SK-N-SH (cell line): ENCODE data around the gene VSIG10.

ENCODE experiments used
- CTCF ChIP-seq: fragments of 200-600 bp; sonication (generic); IDR thresholded peaks from 2 replicates; pipeline ENCODE4 v1.6.1; 2017; ENCODE audit warnings: antibody characterized with exemption, mild to moderate bottlenecking, moderate library complexity
- GATA2 ChIP-seq: sonication (generic); formaldehyde crosslinking; IDR thresholded peaks from 2 replicates; pipeline ENCODE4 v1.5.0; 2020; ENCODE audit warnings: mild to moderate bottlenecking, missing genetic modification reagents
- MAX ChIP-seq: IDR thresholded peaks from 2 replicates; pipeline ENCODE4 v1.4.0; 2012; ENCODE audit warnings: low read depth
- RAD21 ChIP-seq: IDR thresholded peaks from 2 replicates; pipeline ENCODE4 v1.6.1; 2012; ENCODE audit warnings: mild to moderate bottlenecking, low read length
- REST ChIP-seq: IDR thresholded peaks from 2 replicates; pipeline ENCODE4 v1.6.1; 2012; ENCODE audit warnings: mild to moderate bottlenecking, low read depth, low read length, moderate library complexity
- RFX5 ChIP-seq: IDR thresholded peaks from 2 replicates; pipeline ENCODE4 v1.6.1; 2012; ENCODE audit warnings: mild to moderate bottlenecking, improper control_type of control experiment, low read length
- YY1 ChIP-seq: IDR thresholded peaks from 2 replicates; pipeline ENCODE4 v1.4.0; 2012; ENCODE audit warnings: low read depth, mild to moderate bottlenecking

GRCh38 chr12:118089782-118090181 is 14.0 kb downstream of the VSIG10 start:
- TF ChIP-seq CTCF (no peak), REST (no peak), GATA2 (no peak), YY1 (no peak), MAX (no peak), RFX5 (no peak), RAD21 (no peak)
